ENCODE measurements around the gene KHDC1.
"Not testable (repeated sequence)": the region's sequence is repeated elsewhere in the genome, so short reads cannot be mapped to it uniquely, and the experiment has no call there.

Gene KHDC1

DNA sequence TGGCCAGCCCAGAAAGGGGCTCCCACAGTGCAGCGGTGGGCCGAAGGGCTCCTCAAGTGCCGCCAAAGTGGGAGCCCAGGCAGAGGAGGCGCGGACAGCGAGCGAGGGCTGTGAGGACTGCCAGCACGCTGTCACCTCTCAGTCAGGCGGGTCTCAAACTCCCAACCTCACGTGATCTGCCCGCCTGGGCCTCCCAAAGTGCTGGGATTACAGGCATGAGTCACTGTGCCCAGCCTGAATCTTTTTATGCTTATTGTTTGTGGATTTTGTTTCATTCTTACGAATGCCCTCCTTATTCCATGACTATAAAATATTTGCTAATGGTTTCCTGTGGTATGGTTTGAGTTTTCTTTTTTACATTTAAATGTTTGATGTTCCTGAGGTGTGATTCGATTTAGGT is 6.3 kb upstream of the KHDC1 start:
- Mint-ChIP-seq H3K36me3 (ENCODE audit: low read depth) (peaks cover 22% of the 10 kb centered on the region), H3K4me1 (peaks cover 12% of the 10 kb centered on the region)
- ATAC-seq, H3K4me3 Mint-ChIP-seq, H3K27me3 Mint-ChIP-seq, H3K27ac Mint-ChIP-seq, H3K9me3 Mint-ChIP-seq, DNase-seq: not testable (repeated sequence)

DNA sequence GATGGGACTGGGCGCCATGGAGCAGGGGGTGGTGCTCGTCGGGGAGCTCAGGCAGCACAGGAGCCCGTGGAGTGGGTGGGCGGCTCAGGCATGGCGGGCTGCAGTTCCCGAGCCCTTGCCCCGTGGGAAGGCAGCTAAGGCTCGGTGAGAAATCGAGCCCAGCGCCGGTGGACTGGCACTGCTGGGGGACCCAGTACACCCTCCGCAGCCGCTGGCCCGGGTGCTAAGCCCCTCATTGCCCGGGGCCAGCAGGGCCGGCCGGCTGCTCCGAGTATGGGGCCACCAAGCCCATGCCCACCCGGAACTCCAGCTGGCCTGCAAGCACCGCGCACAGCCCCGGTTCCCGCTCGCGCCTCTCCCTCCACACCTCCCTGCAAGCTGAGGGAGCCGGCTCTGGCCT is 5.9 kb upstream of the KHDC1 start:
- H3K27ac Mint-ChIP-seq, ATAC-seq, H3K4me3 Mint-ChIP-seq, H3K9me3 Mint-ChIP-seq, H3K27me3 Mint-ChIP-seq, DNase-seq: not testable (repeated sequence)
- Mint-ChIP-seq H3K4me1 (peaks cover 16% of the 10 kb centered on the region), H3K36me3 (ENCODE audit: low read depth) (peaks cover 21% of the 10 kb centered on the region)

DNA sequence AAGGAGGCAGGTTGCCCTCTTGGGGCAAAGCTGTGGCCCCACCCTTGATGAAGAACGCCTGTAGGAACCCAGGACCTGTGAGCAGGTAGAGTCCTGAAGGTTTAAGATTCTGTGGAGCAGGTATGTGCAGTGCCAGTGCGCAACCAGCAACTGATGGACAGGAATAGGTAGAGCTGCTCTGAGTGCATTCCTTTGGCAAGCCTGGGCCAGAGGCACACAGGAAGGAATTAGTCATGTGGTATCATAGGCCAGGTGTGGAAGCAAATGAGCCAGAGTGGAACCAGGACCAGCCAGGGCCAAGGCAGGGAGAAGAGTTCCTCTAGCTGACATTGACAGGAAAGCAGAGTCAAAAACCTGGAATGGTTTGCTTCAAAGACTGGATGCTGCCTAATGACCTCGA is 1.4 kb upstream of the KHDC1 start:
- H3K4me3 Mint-ChIP-seq = peak overlapping the region; percentile 85

DNA sequence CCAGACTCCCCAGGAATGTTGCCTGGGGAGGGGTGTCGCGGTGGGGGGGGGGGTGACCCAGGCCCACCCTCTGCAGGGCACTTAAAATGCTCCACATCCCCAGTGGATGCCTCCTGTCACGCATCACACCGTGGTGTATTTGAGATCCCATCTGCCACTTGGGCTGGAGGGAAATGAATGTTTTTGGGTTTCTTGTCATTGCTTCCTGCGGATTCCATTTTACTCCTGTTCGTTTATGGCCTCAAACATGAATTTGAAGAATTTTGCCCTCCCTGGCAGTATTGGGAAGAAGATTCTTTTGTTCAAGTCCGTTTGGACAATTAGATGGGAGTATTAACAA is 544 bp upstream of the KHDC1 start:
- peaks cover 26% of the 10 kb centered on the region for H3K4me1 Mint-ChIP-seq
- no peaks in the 10 kb centered on the region for H3K27me3 Mint-ChIP-seq
- H3K4me3 Mint-ChIP-seq = peak overlapping the region; percentile 85
- DNase-seq = no peak
- ATAC-seq = no peak
- H3K36me3 Mint-ChIP-seq (ENCODE audit: low read depth) = peaks cover 16% of the 10 kb centered on the region
- H3K27ac Mint-ChIP-seq = peak overlapping the region; percentile 64
- H3K9me3 Mint-ChIP-seq = no peaks in the 10 kb centered on the region

More for the DNA sequence above, 1.4 kb upstream of the KHDC1 start:
- Mint-ChIP-seq H3K27ac (peak overlapping the region; percentile 8), H3K9me3 (no peaks in the 10 kb centered on the region), H3K36me3 (ENCODE audit: low read depth) (peaks cover 16% of the 10 kb centered on the region), H3K4me1 (peaks cover 27% of the 10 kb centered on the region), H3K27me3 (no peaks in the 10 kb centered on the region)
- ATAC-seq (no peak), DNase-seq (no peak)

DNA sequence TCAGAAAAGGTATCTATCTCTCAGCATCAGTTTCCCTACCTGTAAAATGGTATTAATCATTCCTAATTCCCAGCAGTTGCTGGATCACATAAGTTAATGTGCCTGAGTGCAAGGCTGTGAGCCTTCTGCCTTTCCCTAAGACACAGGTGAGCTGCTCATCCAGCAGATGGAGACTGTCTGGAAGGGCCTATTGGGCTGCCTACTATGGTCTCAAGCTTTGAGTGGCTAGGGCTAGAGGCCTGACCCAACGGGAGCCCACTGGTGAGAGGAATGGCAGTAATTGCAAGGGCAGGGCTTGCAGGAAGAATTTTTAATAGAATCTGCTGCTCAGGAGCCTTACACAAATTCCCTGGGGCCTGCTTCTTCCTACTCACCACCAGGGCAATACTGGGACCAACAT is 4.3 kb downstream of the KHDC1 start:
- Mint-ChIP-seq H3K27ac (no peak overlapping the region), H3K9me3 (no peaks in the 10 kb centered on the region)

DNA sequence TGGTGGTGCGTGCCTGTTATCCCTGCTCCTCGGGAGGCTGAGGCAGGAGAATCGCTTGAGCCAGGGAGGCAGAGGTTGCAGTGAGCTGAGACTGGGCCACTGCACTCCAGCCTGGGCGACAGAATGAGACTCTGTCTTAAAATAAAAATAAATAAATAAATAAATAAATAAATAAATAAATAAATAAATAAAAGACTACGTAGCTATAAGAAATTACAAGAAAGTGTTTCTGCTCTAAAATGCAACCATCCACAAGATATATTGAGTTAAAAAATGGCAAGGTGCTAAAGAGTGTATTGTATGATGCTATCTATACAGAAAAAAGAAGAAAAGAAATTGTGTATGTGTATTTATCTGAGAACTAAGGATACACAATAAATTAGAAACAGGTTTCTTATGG is 8.7 kb downstream of the KHDC1 start:
- not testable (repeated sequence) for H3K9me3 Mint-ChIP-seq; H3K27ac Mint-ChIP-seq; H3K27me3 Mint-ChIP-seq; ATAC-seq; DNase-seq; H3K36me3 Mint-ChIP-seq (ENCODE audit: low read depth); H3K4me3 Mint-ChIP-seq; H3K4me1 Mint-ChIP-seq

More for the DNA sequence above, 4.3 kb downstream of the KHDC1 start:
- Mint-ChIP-seq H3K4me1 (peaks cover 10% of the 10 kb centered on the region), H3K36me3 (ENCODE audit: low read depth) (no peaks in the 10 kb centered on the region), H3K4me3 (no peak overlapping the region), H3K27me3 (no peaks in the 10 kb centered on the region)
- ATAC-seq (no peak), DNase-seq (no peak)

DNA sequence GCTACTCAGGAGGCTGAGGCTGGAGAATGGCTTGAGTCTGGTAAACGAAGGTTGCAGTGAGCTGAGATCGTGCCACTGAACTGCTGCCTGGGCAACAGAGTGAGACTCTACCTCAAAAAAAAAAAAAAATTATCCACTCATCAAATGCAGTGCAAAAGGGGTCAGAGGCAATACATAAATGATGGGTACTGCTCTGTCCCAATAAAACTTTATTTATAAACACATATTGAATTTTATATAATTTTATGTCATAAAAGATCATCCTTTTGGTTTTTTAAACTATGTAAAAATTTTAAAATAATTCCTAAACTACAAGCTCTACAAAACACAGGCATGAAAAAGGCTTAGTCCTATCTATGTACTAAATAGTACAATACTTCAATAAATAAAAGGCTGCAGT is 10.3 kb downstream of the KHDC1 start:
- Mint-ChIP-seq H3K36me3 (ENCODE audit: low read depth) (no peaks in the 10 kb centered on the region), H3K27me3 (no peaks in the 10 kb centered on the region), H3K4me1 (no peaks in the 10 kb centered on the region), H3K9me3 (no peaks in the 10 kb centered on the region), H3K27ac (no peak overlapping the region), H3K4me3 (no peak overlapping the region)
- no peak for ATAC-seq
- DNase-seq = no peak

DNA sequence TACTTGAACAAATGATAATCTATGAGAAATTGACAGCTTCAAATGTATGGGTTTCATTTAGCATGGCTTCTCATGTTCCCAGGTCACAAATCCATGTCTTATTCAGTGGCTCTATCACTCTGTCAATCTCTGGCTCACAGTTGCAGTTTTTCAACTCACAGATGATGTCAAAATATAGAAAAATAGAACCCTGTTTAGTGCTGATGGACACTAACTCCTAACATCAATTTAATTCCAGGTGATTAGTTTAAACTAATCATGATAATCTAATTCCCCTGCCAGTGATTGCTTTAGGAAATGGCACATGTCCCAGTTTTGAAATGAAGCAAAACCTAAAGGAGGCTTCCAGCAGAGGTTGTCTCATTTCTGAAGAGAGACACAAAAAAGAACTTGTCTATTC is 13.0 kb downstream of the KHDC1 start:
- Mint-ChIP-seq H3K27me3 (no peaks in the 10 kb centered on the region), H3K9me3 (no peaks in the 10 kb centered on the region), H3K36me3 (ENCODE audit: low read depth) (no peaks in the 10 kb centered on the region), H3K4me3 (no peak overlapping the region), H3K27ac (no peak overlapping the region), H3K4me1 (no peaks in the 10 kb centered on the region)
- DNase-seq (no peak), ATAC-seq (no peak)

DNA sequence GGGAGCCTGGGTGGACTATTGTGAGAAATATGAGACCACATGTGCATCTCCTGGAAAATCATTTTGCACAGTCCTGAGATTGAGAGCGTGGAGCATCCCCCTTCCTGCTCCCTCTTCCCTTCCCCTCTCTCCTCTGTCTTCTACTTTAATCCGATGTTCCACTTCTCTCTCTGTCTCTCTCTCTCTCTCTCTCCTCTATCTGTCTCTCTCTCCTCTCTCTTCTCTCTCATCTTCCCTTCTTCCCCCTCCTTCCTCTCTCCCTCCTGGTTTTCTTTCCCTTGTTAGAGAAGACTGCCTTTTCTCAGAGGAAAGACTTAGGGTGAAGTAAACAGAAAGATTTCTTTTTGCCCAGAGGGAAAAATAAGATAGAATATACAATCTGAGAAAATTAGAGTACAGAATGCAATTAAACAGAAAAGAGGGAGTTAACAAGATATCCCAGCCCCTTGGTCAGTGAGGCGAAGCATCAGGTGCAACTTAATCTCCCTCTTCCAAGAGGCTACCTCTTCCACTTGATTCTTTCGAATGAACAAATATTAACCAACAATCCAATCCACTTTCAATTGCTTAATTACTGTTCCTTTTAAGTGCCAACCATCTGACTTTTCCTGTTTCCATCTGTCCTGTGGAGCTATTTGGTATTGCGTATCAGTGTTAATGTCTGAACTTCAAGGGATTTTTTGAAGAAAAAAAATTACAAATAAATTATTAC is 14.6 kb downstream of the KHDC1 start:
- H3K9me3 Mint-ChIP-seq = no peaks in the 10 kb centered on the region
- no peak overlapping the region for H3K4me3 Mint-ChIP-seq
- ATAC-seq (no peak), DNase-seq (no peak)
- H3K36me3 Mint-ChIP-seq (ENCODE audit: low read depth) = no peaks in the 10 kb centered on the region
- no peaks in the 10 kb centered on the region for H3K27me3 Mint-ChIP-seq
- no peaks in the 10 kb centered on the region for H3K4me1 Mint-ChIP-seq
- H3K27ac Mint-ChIP-seq = no peak overlapping the region

DNA sequence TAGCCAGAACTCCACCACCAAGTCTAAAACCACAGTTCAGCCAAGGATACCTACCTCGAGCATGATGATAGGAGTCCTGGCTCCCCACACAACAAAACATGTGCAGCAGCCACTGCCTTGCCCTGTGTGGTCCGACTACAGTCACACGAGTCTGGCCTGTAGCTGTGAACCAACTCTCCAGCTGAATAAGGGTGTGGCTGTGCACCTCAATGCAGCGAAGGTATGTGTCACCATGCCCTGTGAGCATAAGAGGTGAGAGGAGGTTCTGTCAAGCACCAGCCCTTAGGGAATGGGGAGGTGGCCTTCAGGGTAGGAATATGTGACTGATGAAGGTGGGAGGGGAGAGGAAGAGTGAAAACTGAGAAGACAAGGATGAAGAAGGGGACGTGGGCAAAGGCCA is 21.0 kb downstream of the KHDC1 start:
- Mint-ChIP-seq H3K4me1 (no peaks in the 10 kb centered on the region), H3K27ac (no peak overlapping the region), H3K9me3 (no peaks in the 10 kb centered on the region), H3K4me3 (no peak overlapping the region), H3K27me3 (no peaks in the 10 kb centered on the region), H3K36me3 (ENCODE audit: low read depth) (no peaks in the 10 kb centered on the region)
- ATAC-seq (no peak), DNase-seq (no peak)

DNA sequence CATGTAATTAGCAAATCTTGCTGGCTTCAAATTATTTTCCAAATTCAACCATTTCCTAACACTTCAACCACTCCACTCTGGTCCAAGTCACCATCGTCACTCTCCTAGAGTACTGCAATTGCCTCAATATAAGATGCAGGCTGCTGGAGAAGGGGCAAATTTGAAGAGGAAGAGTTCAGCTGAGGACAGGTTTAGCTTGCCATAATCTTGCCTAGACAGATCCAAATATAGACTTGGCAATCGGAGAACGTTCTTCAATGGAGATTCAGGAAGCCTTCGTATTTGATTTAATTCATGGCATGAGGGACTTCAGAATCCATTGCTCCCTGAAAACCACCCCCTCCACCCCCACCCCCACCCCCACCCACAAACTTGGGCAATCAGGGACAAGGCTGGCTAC is 22.3 kb downstream of the KHDC1 start:
- Mint-ChIP-seq H3K27me3 (no peaks in the 10 kb centered on the region), H3K9me3 (no peaks in the 10 kb centered on the region), H3K36me3 (ENCODE audit: low read depth) (no peaks in the 10 kb centered on the region), H3K27ac (no peak overlapping the region), H3K4me3 (no peak overlapping the region), H3K4me1 (no peaks in the 10 kb centered on the region)
- ATAC-seq (no peak), DNase-seq (no peak)

DNA sequence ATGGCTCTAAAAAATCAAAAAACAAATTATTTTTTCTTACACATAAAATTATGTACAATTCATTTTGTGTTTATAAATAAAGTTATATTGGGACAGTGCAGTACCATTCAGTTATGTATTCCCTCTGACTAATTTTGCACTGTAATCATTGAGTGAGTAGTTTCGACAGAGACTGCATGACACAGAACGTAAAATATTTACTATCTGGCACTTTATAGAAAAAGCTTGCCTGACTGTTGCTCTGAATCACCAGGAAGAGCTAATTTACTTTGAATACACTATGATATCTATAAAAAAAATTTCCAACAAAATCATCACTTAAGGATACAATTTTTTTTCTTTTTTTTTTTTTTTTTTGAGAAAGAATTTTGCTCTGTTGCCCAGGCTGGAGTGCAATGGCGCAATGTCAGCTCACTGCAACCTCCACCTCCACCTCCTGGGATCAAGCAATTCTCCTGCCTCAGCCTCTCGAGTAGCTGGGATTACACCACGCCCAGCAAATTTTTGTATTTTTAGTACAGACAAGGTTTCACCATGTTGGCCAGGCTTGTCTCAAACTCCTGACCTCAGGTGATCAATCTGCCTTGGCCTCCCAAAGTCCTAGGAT is 26.7 kb downstream of the KHDC1 start:
- ATAC-seq (no peak), DNase-seq (no peak)
- no peak overlapping the region for H3K4me3 Mint-ChIP-seq
- no peaks in the 10 kb centered on the region for H3K9me3 Mint-ChIP-seq
- H3K36me3 Mint-ChIP-seq (ENCODE audit: low read depth) = no peaks in the 10 kb centered on the region
- H3K27ac Mint-ChIP-seq = no peak overlapping the region
- no peaks in the 10 kb centered on the region for H3K4me1 Mint-ChIP-seq
- H3K27me3 Mint-ChIP-seq = no peaks in the 10 kb centered on the region

DNA sequence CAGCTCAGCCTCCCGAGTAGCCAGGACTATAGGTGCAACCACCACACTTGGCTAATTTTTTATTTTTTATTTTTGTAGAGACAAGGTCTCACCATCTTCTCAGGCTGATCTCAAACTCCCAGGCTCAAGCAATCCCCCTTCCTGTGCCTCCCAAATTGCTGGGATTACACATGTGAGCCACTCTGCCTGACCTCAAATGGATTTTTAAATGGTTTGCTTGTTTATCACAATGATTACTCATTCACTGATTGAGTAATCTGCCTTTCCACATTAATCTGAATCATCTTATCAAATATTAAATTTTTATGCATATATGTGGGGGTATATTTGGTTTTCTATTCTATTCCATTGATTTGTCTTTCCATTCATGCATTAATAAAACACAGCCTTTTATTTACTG is 28.3 kb downstream of the KHDC1 start:
- Mint-ChIP-seq H3K4me1 (no peaks in the 10 kb centered on the region), H3K27me3 (no peaks in the 10 kb centered on the region), H3K36me3 (ENCODE audit: low read depth) (no peaks in the 10 kb centered on the region), H3K27ac (no peak overlapping the region), H3K9me3 (no peaks in the 10 kb centered on the region), H3K4me3 (no peak overlapping the region)
- no peak for ATAC-seq
- DNase-seq = no peak

DNA sequence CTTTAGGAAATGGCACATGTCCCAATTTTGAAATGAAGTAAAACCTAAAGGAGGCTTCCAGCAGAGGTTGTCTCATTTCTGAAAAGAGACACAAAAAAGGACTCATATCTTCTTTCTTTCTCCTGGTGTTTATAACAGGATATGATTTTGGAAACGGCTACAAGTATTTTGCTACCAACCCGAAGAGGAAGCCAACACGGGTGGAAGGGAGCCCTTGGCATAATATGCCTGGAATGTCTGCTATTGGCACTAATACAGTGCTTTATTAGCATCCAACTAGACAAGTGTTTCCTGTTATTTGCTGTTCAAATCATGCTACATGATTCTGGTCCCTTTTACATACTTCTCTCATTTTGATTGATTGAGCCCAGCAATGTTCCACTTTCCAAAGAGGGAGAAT is 29.0 kb downstream of the KHDC1 start:
- H3K9me3 Mint-ChIP-seq; H3K27me3 Mint-ChIP-seq; H3K36me3 Mint-ChIP-seq (ENCODE audit: low read depth); H3K4me3 Mint-ChIP-seq; H3K4me1 Mint-ChIP-seq; ATAC-seq; DNase-seq; H3K27ac Mint-ChIP-seq: not testable (repeated sequence)

DNA sequence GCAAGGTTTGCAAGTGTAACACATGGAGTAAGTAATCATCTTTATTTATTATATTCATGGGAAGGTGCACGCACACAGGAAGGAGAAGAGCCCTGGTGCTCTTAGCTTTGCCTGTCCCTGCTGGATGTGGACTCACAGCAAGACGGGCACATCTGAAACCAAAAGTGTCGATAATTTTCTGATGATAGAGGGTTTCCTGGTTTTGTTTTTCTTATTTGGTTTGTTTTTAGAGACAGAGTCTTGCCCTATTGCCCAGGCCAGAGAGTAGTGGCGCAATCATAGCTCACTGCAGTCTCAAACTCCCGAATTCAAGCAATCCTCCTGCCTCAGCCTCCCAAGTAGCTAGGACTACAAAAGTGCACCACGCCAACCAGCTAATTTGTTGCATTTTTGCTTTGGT is 29.9 kb downstream of the KHDC1 start:
- Mint-ChIP-seq H3K36me3 (ENCODE audit: low read depth) (no peaks in the 10 kb centered on the region), H3K9me3 (no peaks in the 10 kb centered on the region), H3K4me1 (no peaks in the 10 kb centered on the region), H3K27me3 (no peaks in the 10 kb centered on the region), H3K27ac (no peak overlapping the region), H3K4me3 (no peak overlapping the region)
- DNase-seq = no peak
- no peak for ATAC-seq

DNA sequence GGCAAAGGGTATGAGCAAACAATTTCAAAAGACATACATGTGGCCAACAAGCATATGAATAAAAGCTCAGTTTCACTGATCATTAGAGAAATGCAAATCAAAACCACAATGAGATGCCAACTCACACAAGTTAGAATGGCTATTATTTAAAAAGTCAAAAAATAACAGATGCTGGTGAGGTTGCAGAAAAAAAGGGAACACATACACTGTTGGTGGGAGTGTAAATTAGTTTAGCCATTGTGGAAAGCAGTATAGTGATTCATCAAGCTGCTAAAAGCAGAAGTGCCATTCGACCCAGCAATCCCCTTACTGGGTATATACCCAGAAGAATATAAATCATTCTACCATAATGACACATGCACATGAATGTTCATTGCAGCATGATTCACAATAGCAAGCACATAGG is 31.0 kb downstream of the KHDC1 start:
- no peaks in the 10 kb centered on the region for H3K4me1 Mint-ChIP-seq
- ATAC-seq (no peak), DNase-seq (no peak)
- no peaks in the 10 kb centered on the region for H3K27me3 Mint-ChIP-seq
- H3K4me3 Mint-ChIP-seq = no peak overlapping the region
- H3K36me3 Mint-ChIP-seq (ENCODE audit: low read depth) = no peaks in the 10 kb centered on the region
- H3K9me3 Mint-ChIP-seq = no peaks in the 10 kb centered on the region
- no peak overlapping the region for H3K27ac Mint-ChIP-seq

All from activated naive CD8-positive, alpha-beta T cell treated with anti-CD3 and anti-CD28 coated beads, Interleukin-2, amount 50 U/mL, for 24 hours (primary cell).